ENCODE measurements around the gene NFATC2.

DNA sequence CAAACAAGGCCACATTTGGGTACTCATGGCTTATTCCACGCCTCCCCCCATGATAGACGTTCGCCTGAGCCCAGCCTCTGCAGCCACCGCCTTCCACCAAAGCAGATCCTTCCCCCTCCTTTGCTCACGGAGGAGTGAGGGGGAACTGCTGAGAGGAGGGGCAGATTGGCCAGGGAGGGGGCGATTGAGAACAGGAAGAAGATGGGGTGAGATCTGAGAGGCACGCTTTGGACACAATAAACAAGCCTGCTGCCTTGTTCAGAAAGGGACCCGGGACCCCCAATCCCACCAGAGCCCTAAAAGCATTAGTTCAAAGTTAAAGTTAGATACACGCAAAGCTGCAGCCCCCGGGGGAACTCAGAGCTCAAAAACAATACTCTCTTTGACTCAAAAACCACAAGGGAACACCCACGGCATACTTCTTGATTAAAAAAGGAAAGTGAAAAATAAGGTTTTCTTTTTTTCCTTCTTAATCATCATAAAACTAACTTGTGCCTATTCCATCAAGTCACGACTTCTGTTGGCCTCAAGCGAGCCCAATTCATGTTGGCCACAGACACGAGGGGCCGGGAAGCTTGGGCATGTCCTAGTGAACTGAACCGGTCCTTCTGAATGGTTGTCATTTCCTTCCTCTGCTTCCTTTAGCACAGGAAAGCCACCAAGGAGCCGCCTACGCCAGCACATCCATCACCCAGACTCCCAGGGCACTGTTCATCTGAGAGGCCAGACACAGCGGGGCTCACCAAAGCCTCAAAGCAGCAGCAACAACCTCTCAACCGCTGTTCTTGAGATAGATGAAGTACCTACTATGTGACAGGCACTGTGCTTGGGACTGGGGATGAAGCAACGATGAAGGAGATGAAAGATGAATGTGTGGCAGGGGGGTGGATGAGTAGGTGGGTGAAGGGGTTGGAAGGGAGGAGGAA, 44.7 kb downstream of the NFATC2 start:
- TF ChIP-seq ATF3 (IDR thresholded peaks at IDR 0.05) (no peak), EZH2 (IDR thresholded peaks at IDR 0.05) (no peak), CEBPB (IDR thresholded peaks at IDR 0.05; ENCODE audit: low read depth) (no peak), EZH2phosphoT487 (IDR thresholded peaks at IDR 0.05; ENCODE audit: borderline replicate concordance) (no peak), REST (IDR thresholded peaks at IDR 0.05; ENCODE audit: low read depth) (no peak), ZFX (IDR thresholded peaks at IDR 0.05) (no peak), ZNF274 (IDR thresholded peaks at IDR 0.05; ENCODE audit: low read depth, low read length) (no peak), POLR2AphosphoS5 (IDR thresholded peaks at IDR 0.05; ENCODE audit: low read depth, low read length) (no peak), FOSL1 (IDR thresholded peaks at IDR 0.05; ENCODE audit: low read depth) (no peak)
- TF ChIP-seq, protein P1, sequence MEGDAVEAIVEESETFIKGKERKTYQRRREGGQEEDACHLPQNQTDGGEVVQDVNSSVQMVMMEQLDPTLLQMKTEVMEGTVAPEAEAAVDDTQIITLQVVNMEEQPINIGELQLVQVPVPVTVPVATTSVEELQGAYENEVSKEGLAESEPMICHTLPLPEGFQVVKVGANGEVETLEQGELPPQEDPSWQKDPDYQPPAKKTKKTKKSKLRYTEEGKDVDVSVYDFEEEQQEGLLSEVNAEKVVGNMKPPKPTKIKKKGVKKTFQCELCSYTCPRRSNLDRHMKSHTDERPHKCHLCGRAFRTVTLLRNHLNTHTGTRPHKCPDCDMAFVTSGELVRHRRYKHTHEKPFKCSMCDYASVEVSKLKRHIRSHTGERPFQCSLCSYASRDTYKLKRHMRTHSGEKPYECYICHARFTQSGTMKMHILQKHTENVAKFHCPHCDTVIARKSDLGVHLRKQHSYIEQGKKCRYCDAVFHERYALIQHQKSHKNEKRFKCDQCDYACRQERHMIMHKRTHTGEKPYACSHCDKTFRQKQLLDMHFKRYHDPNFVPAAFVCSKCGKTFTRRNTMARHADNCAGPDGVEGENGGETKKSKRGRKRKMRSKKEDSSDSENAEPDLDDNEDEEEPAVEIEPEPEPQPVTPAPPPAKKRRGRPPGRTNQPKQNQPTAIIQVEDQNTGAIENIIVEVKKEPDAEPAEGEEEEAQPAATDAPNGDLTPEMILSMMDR (IDR thresholded peaks at IDR 0.05 in 2 of 3, conservative IDR thresholded peaks at IDR 0.05 in 1 of 3; ENCODE audit: borderline replicate concordance in 1 of 3, insufficient read depth in 1 of 3, low read depth in 2 of 3, low read length in 2 of 3), result no peak
- TF ChIP-seq, protein P2, sequence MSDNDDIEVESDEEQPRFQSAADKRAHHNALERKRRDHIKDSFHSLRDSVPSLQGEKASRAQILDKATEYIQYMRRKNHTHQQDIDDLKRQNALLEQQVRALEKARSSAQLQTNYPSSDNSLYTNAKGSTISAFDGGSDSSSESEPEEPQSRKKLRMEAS (IDR thresholded peaks at IDR 0.05), result no peak

Data from HCT116 (cell line).